GM18526 (cell line): Measurements from ENCODE around the gene RPL18A.

Source experiments
- POLR2A ChIP-seq: IDR thresholded peaks from 3 replicates; pipeline ENCODE4 v1.6.1; 2011; ENCODE audit not compliant: insufficient read length; ENCODE audit errors: extremely low read depth

Gene RPL18A

GRCh38 chr19:17871032-17871877, 11.5 kb downstream of the RPL18A start:
- no peak for TF ChIP-seq POLR2A

DNA sequence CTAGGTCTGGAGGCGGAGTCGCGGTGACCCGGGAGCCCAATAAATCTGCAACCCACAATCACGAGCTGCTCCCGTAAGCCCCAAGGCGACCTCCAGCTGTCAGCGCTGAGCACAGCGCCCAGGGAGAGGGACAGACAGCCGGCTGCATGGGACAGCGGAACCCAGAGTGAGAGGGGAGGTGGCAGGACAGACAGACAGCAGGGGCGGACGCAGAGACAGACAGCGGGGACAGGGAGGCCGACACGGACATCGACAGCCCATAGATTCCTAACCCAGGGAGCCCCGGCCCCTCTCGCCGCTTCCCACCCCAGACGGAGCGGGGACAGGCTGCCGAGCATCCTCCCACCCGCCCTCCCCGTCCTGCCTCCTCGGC, 12.2 kb downstream of the RPL18A start, which contains the start of gene SLC5A5:
TSS of gene SLC5A5 (plus strand) at position 68 of the 373 bp plus-strand sequence. CDS start 375 bp downstream, outside the sequence.
- TF ChIP-seq POLR2A, result no peak

DNA sequence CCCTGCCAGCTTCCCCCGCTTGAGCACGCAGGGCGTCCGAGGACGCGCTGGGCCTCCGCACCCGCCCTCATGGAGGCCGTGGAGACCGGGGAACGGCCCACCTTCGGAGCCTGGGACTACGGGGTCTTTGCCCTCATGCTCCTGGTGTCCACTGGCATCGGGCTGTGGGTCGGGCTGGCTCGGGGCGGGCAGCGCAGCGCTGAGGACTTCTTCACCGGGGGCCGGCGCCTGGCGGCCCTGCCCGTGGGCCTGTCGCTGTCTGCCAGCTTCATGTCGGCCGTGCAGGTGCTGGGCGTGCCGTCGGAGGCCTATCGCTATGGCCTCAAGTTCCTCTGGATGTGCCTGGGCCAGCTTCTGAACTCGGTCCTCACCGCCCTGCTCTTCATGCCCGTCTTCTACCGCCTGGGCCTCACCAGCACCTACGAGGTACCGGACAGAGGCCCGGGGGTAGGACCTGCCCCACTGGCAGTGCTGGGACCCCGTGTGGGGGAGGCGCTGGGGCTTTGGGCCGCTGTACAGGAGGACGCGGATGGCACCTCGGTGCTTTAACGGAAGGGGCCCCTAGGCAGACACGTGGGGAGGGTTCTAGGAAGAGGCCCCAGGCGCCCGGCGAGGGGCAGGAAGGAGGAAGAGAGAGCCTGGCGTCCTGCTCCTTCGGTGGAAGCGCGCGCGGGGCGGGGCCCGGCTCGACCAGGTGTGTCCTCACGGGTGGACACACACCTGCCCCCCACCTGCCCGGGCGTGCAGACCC, 12.7 kb downstream of the RPL18A start:
- TF ChIP-seq POLR2A, result no peak

GRCh38 chr19:17873786-17874757, 14.4 kb downstream of the RPL18A start:
- no peak for TF ChIP-seq POLR2A

DNA sequence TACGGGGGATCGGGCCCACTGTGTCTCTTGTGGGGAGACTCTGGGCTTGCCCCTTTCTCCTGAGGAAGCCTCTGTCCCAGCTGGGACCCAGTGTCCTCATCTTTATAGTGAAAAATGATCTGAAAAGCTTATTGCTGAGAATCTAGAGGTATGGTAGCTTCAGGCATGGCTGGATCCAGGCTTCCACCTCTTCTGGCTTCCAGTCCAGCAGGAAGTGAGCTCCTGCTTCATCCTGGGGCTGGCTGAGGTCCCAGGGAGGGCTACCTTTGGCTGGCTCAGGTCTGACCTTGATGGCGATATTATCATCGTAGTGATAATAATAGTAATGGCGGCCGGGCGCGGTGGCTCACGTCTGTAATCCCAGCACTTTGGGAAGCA, 15.0 kb downstream of the RPL18A start:
- no peak for TF ChIP-seq POLR2A

- TF ChIP-seq POLR2A, result no peak
These were observed 18.0 kb downstream of the RPL18A start for GRCh38 chr19:17877696-17878095.

GRCh38 chr19:17879466-17879865, 19.8 kb downstream of the RPL18A start:
- TF ChIP-seq POLR2A, result no peak

DNA sequence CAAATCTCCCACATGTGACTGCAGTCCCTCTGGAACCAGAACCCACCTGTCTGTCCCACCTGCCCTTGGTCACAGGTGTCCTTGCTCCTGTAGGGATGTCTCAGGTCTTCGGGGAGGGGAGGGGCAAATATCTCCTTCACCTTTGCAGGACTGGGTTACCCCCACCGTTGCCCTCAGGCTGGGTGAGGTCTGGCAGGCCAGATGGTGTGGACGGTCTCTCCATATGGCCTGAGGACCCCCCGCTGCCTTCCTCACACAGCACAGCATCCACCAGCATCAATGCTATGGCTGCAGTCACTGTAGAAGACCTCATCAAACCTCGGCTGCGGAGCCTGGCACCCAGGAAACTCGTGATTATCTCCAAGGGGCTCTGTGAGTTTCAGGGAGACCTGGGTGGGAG, 22.0 kb downstream of the RPL18A start:
- TF ChIP-seq POLR2A, result no peak

DNA sequence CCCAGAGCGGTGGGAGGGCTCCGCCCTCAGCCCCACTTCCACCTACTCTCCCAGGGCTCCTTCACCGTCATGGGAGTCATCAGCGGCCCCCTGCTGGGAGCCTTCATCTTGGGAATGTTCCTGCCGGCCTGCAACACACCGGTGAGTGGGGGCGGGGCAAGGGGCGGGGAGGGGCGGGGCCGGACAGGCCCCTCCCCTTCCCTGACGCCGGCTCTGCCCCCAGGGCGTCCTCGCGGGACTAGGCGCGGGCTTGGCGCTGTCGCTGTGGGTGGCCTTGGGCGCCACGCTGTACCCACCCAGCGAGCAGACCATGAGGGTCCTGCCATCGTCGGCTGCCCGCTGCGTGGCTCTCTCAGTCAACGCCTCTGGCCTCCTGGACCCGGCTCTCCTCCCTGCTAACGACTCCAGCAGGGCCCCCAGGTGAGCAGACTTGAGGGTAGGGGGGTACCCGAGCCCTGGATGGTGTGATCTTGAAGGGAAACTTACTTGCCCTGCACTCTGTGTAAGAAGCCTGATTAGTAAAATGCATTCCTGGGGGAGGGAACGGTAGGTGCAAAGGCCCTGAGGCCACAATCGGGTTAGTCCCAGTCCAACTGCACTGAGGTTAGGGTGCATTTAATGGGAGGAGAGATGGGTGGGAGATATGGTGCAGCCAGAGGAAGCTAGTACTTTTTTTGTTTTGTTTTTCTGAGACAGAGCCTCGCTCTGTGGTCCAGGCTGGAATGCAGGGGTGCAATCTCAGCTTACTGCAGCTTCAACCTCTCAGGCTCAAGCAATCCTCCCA, 24.1 kb downstream of the RPL18A start:
- no peak for TF ChIP-seq POLR2A

DNA sequence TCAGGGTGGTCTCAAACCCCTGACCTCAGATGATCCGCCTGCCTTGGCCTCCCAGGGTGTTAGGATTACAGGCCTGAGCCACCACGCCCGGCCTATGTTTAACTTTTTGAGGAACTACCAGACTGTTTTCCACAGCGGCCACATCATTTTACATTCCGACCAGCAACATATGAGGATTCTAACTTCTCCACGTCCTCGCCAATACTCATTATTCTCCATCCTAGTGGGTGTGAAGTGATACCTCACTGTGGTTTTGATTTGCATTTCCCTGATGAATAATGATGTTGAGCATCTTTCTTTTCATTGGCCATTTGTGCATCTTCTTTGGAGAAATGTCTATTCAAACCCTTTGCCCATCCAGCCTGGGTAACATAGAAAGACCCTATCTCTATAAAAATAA, 26.8 kb downstream of the RPL18A start:
- TF ChIP-seq POLR2A, result no peak

GRCh38 chr19:17888260-17888659, 28.6 kb downstream of the RPL18A start:
- TF ChIP-seq POLR2A, result no peak

DNA sequence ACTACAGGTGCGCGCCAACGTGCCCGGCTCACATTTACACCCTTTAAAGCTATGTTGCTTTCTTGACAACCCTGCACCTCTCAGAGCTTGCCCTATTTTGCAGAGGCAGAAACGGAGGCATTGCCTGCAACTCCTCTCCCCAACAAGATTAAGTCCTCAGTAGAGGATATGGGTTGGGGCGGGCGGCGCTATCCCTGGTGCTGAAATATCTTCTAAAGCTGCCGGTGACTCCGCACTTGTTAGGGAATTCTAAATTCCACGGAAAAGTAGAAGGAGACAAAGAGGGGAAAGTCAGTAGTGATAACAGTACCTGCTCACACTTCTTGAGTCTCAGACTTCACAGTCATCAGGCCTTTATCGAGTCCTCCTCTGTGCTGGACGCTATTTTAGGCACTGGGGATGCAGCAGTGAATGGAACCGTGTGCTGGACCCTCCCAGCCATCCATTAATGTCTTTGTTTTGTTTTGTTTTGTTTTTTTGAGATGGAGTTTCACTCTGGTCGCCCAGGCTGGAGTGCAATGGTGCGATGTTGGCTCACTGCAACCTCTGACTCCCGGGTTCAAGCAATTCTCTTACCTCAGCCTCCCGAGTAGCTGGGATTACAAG, 30.0 kb downstream of the RPL18A start:
- TF ChIP-seq POLR2A, result no peak

GRCh38 chr19:17893766-17894165, 34.1 kb downstream of the RPL18A start:
- no peak for TF ChIP-seq POLR2A

GRCh38 chr19:17902701-17903100, 43.0 kb downstream of the RPL18A start:
- no peak for TF ChIP-seq POLR2A
